ENCODE results near the gene SPTB.

GRCh38 chr14:64777461-64777860 lies 102.2 kb downstream of the SPTB start:
- TF ChIP-seq, protein P1, sequence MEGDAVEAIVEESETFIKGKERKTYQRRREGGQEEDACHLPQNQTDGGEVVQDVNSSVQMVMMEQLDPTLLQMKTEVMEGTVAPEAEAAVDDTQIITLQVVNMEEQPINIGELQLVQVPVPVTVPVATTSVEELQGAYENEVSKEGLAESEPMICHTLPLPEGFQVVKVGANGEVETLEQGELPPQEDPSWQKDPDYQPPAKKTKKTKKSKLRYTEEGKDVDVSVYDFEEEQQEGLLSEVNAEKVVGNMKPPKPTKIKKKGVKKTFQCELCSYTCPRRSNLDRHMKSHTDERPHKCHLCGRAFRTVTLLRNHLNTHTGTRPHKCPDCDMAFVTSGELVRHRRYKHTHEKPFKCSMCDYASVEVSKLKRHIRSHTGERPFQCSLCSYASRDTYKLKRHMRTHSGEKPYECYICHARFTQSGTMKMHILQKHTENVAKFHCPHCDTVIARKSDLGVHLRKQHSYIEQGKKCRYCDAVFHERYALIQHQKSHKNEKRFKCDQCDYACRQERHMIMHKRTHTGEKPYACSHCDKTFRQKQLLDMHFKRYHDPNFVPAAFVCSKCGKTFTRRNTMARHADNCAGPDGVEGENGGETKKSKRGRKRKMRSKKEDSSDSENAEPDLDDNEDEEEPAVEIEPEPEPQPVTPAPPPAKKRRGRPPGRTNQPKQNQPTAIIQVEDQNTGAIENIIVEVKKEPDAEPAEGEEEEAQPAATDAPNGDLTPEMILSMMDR (optimal IDR thresholded peaks at IDR 0.05 in 1 of 3, IDR thresholded peaks at IDR 0.05 in 1 of 3, conservative IDR thresholded peaks at IDR 0.05 in 1 of 3; ENCODE audit: extremely low read depth in 1 of 3, insufficient read depth in 2 of 3, low read length in 3 of 3), result no peak
- no peak for TF ChIP-seq EZH2 (IDR thresholded peaks at IDR 0.05; ENCODE audit: low read length)

Data from keratinocyte (primary cell).